NOMO-1 (cell line): ENCODE results near the gene NDRG3.
"Not testable (repeated sequence)": the region's sequence is repeated elsewhere in the genome, so short reads cannot be mapped to it uniquely, and the experiment has no call there.

Experiments used
- DNase-seq, 2 experiments: peaks; one replicate each; lab custom pipeline; 2025; ENCODE audit not compliant: unreplicated experiment in 2 of 2; lab: John Stamatoyannopoulos, UW

NDRG3 gene

DNA sequence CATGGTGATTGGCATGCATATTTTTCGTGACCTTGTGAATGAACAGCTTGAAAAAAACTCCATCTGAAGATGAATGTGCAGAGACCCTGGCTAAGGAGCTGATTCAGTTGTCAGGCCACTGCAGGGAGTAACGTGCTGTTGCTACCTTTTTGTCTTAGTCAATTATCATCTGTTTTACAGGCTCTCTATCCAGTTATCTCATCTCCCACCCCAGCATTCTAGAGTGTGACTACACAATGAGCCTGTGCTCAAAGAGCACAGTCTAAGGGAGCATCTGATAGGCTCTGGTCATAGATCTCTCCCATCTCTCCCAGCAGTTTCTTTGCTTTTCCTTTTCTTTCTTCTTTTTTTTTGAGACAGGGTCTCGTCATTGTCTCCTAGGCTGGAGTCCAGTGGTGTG lies 45.5 kb downstream of the NDRG3 start:
- DNase-seq, result no peak

DNA sequence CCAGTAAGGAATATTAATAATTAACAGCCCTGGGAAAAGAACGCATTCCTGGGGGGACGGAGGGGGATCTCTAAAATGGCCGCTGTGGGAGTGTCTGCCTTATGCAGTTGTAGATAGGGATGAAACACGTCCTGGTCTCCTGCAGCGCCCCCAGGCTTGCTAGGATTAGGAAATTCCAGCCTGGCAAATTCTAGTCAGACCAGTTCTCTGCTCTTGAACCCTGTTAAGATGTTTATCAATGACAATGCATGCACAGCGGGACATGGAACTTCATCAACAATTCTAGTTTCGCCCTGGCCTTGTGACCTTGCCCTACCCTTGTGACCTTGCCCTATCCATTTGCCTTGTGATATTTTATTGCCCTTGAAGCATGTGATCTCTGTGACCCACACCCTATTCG lies 50.4 kb downstream of the NDRG3 start:
- not testable (repeated sequence) for DNase-seq

DNA sequence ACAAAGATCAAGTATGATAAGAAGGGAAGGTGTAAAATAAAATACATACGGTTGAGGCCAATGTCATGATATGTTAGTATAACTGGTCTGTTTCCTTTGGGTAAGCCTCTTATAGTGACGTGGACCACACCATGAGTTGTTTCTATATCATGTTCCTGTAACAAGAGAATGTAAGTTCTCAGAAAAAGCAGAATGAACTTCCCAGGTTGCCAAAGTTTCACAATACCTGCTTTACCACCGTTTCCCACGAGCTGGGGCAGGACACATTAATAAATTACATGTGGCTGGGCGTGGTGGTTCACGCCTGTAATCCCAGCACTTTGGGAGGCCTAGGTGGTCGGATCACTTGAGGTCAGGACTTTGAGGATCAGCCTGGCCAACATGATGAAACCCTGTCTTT lies 57.3 kb downstream of the NDRG3 start:
- no peak for DNase-seq

DNA sequence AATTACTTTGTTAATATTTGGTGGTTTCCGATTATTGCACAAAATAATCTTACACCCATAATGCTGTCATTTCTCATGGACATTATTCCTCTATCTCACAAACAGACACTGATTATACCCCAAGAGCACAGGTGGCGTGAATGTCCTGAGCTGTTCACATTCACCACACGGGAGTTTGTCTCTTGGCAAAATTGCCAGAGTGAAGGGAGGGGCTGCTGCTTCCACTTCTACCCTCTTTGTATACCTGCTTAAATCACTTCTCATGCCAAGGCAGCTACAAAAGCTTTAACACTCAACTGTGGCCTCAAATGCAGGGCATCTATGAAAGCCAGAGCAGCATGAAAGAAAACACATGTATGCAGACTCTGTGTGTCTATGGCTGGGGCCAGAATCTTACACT lies 58.0 kb downstream of the NDRG3 start:
- DNase-seq, result no peak

DNA sequence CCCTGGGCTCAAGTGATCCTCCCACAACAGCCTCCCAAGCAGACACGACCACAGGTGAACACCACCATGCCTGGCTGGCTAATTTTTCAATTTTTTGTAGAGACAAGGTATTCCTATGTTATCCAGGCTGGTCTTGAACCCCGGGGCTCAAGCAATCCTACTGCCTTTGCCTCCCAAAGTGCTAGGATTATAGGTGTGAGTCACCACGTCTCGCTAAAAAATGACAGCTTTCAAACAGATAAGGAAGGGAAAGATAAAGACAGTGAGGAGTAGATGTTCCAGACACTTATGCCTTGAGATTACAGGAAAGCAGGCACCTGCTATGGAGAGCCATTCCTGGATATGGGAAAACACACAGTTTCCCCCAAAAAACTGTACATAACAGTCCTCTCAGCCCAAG lies 58.9 kb downstream of the NDRG3 start:
- DNase-seq, result no peak

DNA sequence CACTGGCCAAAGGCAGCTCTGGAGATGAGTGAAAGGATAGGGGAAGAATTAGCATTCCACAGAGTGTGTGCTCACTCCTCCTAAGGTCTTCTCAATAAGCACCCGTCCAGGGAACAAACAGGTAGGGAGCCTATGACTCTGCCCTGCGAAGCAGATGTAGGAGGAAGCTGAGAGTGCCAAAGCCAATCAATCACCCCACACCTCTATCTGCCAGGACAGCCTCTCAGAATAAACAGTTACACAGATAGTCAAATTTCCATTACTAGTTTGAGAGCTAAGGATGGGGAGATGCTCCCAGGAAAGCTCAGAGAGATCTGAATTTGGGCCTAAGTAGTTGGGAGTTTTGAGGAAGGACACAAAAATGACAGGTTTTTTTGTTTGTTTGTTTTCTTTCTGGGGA lies 59.4 kb downstream of the NDRG3 start:
- no peak for DNase-seq

DNA sequence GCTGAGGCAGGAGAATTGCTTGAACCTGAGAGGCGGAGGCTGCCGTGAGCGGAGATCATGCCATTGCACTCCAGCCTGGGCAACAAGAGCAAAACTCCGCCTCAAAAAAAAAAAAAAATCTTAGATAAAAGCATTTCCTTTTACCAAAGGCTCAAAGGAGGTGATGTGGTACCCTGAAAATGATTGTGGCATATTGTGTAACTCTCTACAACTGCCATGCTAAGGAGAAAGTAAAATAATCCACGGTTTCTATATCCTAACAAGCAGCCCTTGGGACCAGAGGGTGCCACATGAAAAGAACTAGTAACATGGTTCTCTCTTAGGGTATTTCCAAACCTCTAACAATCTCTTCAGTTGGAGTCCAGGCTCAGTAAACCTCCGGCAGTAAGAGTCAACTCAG lies 61.1 kb downstream of the NDRG3 start:
- no peak for DNase-seq

DNA sequence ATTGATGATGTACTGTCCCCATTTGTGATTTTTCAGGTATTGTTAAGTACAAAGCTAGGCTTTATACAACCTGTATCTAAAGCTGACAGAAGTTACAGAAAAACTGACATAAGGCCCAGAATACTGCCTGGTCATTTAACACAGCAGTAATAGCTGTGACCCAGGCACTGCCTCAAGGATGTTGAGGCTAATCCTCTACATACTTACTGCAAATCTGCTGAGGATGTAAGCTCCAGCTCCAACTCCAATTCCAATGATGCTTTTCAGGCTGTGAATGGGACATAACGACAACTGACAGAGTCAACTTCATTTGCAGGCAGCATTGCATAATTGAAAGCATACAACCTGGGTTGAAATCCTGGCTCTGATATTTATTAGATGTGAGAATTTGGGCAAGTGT lies 63.6 kb downstream of the NDRG3 start:
- DNase-seq, result no peak

DNA sequence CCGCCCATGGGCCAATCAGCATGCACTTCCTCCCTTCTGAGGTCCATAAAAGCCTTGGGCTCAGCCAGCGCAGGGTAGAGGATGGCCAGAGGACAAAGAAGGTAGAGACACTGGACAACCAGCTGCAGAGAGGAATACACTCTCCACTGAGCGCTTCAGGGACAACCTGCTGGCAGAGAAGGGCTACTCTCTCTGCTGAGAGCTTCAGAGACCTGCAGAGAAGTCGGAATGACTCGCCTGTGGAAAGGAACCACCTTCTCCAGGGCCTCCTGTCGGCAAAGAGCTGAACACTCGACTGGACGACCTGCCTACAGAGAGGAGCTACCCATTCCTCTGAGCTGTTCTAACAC lies 68.5 kb downstream of the NDRG3 start:
- no peak for DNase-seq

DNA sequence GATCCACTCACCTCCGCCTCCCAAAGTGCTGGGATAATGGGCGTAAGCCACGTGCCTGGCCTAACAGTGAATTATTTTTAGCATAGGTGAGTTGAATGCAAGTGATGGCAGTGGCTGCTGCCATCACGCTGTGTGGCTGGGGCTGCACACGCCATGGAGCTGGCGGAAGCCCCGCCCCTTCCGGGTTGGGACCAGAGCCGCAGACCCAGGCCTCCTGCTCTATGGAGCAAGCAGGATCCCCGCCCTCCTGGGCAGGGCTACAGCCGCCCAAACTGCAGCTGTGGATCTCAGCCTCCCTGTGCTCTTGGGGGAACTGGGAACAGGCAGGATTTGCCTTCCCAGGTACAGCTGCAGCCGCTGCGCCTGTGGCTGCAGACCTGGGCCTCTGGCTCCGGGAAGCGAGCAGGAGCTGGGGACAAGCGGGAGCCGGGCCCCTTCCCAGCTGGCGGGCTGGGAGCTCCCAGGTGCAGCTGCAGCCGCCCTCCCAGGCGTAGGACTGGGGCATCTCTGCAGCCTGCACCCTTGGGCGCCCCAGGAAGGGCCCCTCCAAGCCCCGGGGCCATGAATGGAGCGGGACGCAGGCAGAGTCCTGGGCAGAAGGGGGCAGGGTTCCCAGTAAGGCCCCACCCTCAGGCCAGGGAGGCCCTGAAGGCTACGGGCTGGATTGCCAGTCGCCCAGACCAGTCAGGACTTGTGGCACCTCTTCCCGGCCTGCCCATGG lies 69.0 kb downstream of the NDRG3 start:
- DNase-seq, result no peak

DNA sequence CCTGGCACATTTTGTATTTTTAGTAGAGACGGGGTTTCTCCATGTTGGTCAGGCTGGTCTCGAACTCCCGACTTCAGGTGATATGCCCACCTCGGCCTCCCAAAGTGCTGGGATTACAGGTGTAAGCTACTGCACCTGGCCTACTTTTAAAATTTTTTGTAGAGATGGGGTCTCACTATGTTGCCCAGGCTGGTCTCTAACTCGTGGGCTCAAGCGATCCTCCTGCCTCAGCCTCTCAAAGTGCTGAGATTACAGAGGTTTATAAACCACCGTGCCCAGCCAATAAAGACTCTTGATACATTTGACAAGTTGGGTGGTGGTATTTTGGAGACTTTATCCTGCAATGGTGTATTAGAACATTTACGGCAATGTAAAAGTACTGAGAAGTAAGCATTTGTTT lies 70.3 kb downstream of the NDRG3 start:
- not testable (repeated sequence) for DNase-seq

DNA sequence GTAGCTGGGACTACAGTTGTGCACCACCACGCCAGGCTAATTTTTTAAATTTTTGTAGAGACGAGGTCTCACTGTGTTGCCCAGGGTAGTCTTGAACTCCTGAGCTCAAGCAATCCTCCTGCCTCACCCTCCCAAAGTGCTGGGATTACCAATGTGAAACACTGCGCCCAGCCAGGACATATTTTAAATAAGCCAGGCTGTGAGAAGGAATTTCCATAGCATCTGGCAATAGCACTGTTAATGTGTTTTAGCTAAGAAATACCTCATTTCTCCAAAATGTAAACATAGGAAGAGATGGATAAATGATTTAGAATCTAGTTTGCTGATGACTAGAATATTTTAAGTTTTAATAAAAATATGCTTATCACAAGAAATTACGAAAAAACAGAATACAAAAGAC lies 72.9 kb downstream of the NDRG3 start:
- no peak for DNase-seq

DNA sequence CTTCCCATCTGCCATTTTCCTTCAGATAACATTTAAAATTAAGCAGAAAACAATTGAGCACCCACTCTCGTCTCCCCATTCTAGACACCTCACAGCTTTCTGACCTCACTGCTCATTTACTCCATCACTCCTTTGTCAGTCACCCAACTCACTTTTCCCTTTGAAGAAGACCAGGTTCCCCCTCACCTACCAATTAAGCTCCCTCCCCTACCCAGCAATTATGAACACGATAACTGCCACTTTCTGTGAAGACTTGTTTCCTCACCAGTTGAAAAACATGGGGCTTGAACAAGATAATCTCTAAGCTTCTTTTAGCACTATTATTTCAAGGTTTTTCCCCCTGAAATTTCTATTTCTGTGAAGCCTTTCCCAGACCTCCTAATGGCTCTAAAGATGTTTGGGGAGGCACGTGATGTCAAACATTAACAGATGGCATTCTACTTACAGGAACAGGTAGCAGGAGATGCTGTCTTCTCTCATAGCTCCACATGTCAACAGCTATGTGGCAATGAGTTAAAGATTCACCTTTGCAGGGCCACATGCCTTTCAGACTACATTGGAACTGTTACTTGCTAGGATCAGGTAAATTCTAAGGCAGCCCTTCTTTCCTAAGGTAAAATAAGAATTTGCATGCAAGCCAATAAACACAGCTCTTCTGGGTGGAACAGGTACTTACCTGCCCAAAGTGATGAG lies 75.1 kb downstream of the NDRG3 start:
- no peak for DNase-seq

DNA sequence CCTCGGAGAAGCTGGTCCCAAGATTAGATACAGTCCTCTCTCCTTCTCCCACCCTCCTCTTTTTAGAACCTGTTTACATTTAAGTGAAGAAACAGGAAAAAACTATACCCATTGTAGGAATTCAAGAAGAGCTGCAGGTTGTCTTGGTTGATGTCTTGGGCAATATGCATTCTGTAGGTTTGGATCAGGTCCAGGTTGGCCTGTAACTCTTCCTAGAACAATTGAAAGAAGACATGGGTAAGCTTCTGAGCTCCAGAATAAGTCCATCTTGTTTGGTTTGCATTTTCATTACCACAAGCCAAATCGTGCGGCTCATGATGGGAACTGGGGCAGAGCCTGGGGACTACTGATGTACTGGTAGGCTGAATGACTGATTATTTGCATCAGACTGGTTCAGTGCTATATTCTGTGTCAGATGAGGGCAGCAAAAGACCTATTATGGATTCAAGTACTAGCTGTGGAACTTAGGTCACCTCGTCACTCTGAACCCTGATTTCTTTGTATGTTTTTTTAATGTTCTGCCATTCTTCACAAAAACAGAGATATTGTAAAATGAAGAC lies 79.6 kb downstream of the NDRG3 start:
- no peak for DNase-seq

DNA sequence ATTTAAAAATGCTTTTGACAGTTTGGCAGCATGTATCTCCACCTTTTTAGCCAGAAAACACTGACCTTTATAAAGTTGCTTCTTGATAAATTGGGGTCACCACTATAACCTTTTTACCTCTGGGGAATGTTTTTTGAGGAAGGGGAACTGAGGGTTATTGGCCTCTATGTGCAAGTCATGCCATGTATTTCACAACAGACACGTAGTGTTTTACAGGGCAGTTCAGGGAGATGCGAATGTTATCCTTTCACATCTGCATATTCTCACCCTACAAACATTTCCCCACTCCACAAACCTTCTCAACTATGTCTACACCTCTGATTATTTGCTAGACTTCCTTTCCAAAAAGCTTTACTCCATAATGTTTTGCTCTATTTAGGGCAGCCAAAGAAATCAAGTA lies 82.9 kb downstream of the NDRG3 start:
- DNase-seq, result peak; percentile 49 to 76

DNA sequence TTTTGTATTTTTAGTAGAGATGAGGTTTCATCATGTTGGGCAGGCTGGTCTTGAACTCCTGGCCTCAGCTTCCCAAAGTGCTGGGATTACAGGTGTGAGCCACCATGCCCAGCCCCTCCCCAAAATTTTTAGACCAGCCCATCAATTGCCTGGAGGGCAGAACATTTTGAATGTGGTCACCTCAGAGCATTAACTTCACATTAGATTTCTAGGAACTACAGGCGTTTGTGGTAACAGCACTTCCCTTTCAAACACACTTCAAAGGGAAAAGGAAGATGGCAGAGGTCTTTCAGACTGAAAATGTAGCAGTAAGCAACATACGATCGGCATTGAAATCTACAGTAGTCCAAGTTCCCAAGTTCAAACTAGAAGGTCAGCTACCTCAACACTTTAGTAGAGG lies 87.6 kb downstream of the NDRG3 start:
- peak in 1 of 2 experiments; percentile 36 for DNase-seq

DNA sequence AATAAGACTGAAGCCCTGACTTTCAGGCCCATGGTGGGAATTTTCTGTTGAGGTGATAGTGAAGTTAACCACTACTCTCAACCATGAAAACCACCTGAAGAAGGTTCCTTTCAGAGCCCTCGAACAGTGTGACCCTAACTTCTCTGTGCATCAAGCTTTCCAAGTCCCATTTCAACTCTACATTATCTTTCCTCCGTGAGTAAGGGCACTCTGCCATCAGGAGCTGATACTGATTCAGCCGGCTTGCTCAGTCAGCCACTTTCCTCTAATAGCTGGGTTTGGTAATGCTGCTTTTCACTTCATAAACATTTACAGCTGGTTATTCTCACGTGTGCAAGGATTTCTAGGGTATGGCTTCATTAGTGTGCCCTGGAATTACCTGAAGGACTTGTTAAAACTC lies 89.2 kb downstream of the NDRG3 start:
- no peak for DNase-seq

DNA sequence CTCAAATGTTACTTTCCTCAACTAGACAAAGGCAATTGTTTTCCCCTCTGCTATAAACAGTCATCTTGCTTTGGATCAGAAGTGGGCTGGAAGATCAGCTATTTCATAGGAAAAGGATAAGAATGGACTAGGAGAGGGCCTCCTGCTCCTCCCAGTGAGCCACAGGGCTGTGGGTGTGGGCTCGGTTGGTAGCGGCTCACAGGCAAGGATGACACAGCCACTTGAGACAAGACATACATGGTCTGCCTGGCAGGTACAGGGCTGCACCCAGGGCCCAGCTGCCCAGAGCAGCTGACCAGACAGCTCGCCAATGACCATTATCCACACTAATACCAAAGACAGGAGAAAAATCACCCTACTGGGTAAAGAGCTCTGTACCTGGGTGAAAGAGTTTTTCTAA lies 90.9 kb downstream of the NDRG3 start:
- no peak for DNase-seq

DNA sequence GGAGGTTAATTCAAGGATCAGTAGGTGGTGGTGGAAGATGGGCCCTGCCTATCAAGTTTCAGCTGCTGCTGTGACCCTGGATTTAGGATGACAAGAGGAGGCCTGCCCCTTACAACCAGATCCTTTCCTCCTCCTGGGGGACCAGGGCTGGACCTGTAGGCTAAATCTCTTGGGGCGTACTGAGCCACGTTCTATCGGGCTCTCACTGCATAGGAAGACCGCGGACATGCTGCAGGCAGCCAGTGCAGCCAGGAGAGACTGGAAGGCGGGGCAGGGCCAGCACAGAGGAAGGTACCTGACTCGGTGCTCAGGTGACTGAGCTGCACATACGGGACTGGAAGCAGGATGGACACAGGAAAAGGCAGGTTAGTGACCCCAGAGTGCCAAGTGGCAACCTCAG lies 91.4 kb downstream of the NDRG3 start:
- no peak for DNase-seq

DNA sequence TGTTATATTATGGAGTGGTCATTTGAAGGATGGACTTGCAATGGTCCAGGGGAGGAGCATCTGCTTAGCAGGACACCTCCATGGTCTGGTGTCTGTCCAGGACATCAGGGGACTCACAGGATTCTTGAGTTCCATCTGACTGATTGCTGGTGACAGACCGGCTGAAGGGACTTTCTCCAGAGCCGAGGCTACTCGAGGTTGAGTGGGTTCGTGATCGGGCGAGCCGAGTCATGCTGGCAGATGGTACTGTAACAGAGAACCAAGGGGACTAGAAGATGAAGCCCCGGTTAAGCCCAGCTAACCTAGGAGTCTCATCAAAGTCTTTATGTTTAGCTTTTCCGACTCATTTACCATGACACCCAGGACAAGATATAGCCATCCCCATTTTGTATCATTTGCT lies 92.4 kb downstream of the NDRG3 start:
- no peak for DNase-seq

DNA sequence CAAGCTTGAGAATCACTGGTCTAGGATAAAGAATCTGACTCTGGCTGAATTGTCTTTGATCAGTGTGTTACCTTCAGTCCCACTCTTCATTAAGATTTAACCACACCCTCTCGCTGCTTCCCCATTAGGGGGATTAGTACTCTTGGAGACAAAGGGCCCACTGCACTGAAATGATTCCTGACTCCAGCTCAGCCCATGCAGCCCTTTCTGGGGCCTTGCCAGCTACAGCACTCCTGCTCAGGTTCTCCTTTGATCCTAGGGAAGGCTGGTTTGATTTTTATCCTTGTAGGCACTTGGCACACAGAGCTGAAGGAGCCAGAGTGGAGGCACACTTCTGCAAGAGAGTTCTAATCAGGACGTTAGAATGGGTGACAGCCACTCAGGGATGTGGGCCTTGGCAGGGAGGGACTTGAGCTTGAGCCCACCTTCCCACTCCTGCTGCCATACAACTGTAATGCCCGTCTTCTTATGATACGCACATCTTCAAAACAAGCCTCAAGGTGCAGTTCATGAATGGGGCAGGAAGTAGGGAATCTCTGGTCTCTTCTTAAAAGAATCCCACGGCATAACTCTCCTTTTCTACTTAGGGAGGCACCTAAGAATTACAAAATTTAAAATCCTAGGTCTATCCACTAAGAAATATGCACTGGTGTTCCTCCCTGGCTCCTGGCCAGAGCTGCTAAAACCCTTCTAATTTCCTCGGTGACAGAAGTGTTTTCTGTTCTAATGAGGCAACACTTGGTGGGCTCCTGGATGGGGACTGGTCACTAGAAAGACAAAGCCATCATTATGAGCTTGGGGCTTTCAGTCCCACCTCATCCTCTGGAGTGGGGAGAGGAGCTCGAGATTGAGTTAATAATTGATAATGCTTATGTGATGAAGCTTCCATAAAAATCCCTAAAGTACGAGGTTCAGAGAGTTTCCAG lies 98.4 kb downstream of the NDRG3 start:
- DNase-seq, result no peak
